Kidney (tissue), 14 donors: ENCODE results near the gene TNIP1. TPM values are rescaled to one million over a fixed set of nuclear protein-coding genes. Genes with fewer than 3 reads are reported as not detected.

ENCODE experiments used
- DNase-seq, 5 donors: peaks; one replicate each; pipeline ENCODE4 v3.0.0-alpha.2; 2013 to 2020
- FAIRE-seq: peaks from 2 replicates; lab custom pipeline; 2012; peaks lifted over from hg19 to GRCh38; lab: Jason Lieb, UNC
- H3K27ac ChIP-seq, 2 donors: one replicate each; pipeline ENCODE4 v1.7.0; 2013; ENCODE audit warnings: low read depth in 2 of 2, low read length in 2 of 2, inconsistent platforms in 1 of 2
- H3K27me3 ChIP-seq: one replicate; pipeline ENCODE4 v1.7.1; 2013; ENCODE audit warnings: low read length, inconsistent platforms; ENCODE audit not compliant: control insufficient read depth, insufficient read depth
- H3K36me3 ChIP-seq, 3 donors: one replicate each; pipeline versions ENCODE4 v1.7.0 to v1.7.1; 2013; ENCODE audit warnings: low read length in 3 of 3, control low read depth in 1 of 3, inconsistent platforms in 1 of 3; ENCODE audit not compliant: insufficient read depth in 3 of 3, control insufficient read depth in 2 of 3
- H3K4me1 ChIP-seq, 3 donors: one replicate each; pipeline versions ENCODE4 v1.7.0 to v1.7.1; 2013; ENCODE audit warnings: low read length in 3 of 3, inconsistent platforms in 1 of 3, low read depth in 1 of 3; ENCODE audit not compliant: control insufficient read depth in 2 of 3, insufficient read depth in 2 of 3
- H3K4me3 ChIP-seq, 3 donors: one replicate each; pipeline versions ENCODE4 v1.7.0 to v1.8.1; 2013; ENCODE audit warnings: low read length in 3 of 3, control low read depth in 1 of 3, inconsistent platforms in 1 of 3
- H3K9ac ChIP-seq, 3 donors: one replicate each; pipeline versions ENCODE4 v1.7.0 to v1.7.1; 2013; ENCODE audit warnings: low read length in 3 of 3, control low read depth in 1 of 3, inconsistent platforms in 1 of 3
- H3K9me3 ChIP-seq, 3 donors: one replicate each; pipeline versions ENCODE4 v1.7.0 to v1.7.1; 2013; ENCODE audit warnings: low read length in 3 of 3, control low read depth in 1 of 3, inconsistent platforms in 1 of 3; ENCODE audit not compliant: control insufficient read depth in 2 of 3, insufficient read depth in 1 of 3
- intact Hi-C: fragments of 100-400 bp; cut with DNase I; formaldehyde crosslinking; loops from one replicate; pipeline ENCODE4 v1.11.1; 2022
- polyA plus RNA-seq: library from polyadenylated mRNA; stranded (reverse); fragments of 350-450 nt; fragmentation: Illumina TruSeq; extraction: RNeasy Lipid Tissue Mini Kit (QIAGEN cat#74804); gene quantifications from one replicate; pipeline ENCODE4 v1.2.3, GENCODE V29; 2014; ENCODE audit warnings: low read depth, low replicate concordance; ENCODE audit not compliant: insufficient read depth
- total RNA-seq: library from RNA; stranded (reverse); fragmentation: NEBNext Ultra II Directional; extraction: Animal tissue kit (Norgen Biotek cat#: 25700); gene quantifications from one replicate; pipeline ENCODE4 v1.2.1, GENCODE V29; 2021
- TF ChIP-seq, protein P1 (sequence below): IDR thresholded peaks from 3 replicates; pipeline ENCODE4 v1.5.1; 2012; ENCODE audit warnings: mild to moderate bottlenecking, moderate library complexity, borderline replicate concordance; ENCODE audit not compliant: insufficient read depth; ENCODE audit errors: extremely low read depth
- donor health status: control.
- donor health status: control.
- donor health status: control.
- donor health status: control.
- donor health status: control.
- donor health status: DM: yes; HTN: yes; CAD: no.
- donor health status: Normal renal cell carcinoma (clear cell type).

The TNIP1 gene
- total and polyA plus RNA-seq, 2 donors from 2014 or later: 109 to 132 TPM

DNA sequence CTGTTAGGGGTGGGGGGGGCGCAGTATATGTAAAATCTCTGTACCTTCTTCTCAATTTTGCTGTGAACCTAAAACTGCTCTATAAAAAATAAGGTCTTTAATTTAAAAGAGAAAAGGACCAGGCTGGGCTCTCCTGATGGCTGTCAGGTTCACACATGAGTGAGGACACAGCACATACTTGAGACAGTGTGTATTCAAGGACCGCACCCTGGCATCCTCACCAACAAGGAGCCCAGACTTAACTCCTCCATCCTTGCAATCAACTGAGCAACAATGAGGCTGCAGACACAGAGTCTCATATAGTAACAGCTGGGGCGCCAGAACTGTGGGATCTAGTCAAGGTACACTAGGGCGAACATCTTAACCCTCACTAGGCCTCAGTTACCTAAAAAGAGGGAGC, 9.8 kb downstream of the TNIP1 start:
- H3K27ac ChIP-seq: no peak overlapping the region
- no peaks in the 10 kb centered on the region for H3K9me3 ChIP-seq
- peaks cover 0 to 74% (median 60%) of the 10 kb centered on the region in 3 donors for H3K4me1 ChIP-seq
- no peaks in the 10 kb centered on the region for H3K27me3 ChIP-seq
- peaks cover 0 to 18% (median 4%) of the 10 kb centered on the region in 3 donors for H3K36me3 ChIP-seq
- intact Hi-C loops: no loop called here
- H3K9ac ChIP-seq: peak overlapping the region in 1 of 3 donors; percentile 38
- DNase-seq (no peak), FAIRE-seq (no peak)
- TF ChIP-seq, protein P1, sequence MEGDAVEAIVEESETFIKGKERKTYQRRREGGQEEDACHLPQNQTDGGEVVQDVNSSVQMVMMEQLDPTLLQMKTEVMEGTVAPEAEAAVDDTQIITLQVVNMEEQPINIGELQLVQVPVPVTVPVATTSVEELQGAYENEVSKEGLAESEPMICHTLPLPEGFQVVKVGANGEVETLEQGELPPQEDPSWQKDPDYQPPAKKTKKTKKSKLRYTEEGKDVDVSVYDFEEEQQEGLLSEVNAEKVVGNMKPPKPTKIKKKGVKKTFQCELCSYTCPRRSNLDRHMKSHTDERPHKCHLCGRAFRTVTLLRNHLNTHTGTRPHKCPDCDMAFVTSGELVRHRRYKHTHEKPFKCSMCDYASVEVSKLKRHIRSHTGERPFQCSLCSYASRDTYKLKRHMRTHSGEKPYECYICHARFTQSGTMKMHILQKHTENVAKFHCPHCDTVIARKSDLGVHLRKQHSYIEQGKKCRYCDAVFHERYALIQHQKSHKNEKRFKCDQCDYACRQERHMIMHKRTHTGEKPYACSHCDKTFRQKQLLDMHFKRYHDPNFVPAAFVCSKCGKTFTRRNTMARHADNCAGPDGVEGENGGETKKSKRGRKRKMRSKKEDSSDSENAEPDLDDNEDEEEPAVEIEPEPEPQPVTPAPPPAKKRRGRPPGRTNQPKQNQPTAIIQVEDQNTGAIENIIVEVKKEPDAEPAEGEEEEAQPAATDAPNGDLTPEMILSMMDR: no peak
- no peak overlapping the region for H3K4me3 ChIP-seq

DNA sequence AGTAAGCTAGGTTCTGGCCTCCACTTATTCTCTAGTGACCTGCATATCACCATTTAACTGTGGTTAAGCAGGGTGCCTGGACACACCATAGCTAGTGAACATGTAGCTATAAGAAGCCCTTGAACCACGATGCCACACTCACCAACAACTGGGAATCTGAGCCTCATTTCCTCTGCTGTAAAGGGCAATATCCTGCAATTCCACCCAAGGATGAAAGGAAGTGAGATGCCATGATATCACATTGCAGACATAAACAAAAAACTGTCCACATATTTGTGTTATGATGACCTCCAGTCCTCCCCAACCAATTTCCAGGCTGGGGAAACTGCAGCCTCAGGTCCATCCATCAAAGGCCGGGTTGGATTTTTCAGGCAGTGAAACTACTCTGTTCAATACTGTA, 10.4 kb downstream of the TNIP1 start:
- no peaks in the 10 kb centered on the region for H3K27me3 ChIP-seq
- intact Hi-C loops: no loop called here
- no peaks in the 10 kb centered on the region for H3K9me3 ChIP-seq
- no peak overlapping the region for H3K4me3 ChIP-seq
- peaks cover 0 to 73% (median 57%) of the 10 kb centered on the region in 3 donors for H3K4me1 ChIP-seq
- peak overlapping the region; percentile 39 to 77 for H3K27ac ChIP-seq
- no peak for FAIRE-seq
- TF ChIP-seq, protein P1: no peak
- no peak for DNase-seq
- H3K9ac ChIP-seq: peak overlapping the region in 1 of 3 donors; percentile 67
- peaks cover 0 to 18% (median 4%) of the 10 kb centered on the region in 3 donors for H3K36me3 ChIP-seq

DNA sequence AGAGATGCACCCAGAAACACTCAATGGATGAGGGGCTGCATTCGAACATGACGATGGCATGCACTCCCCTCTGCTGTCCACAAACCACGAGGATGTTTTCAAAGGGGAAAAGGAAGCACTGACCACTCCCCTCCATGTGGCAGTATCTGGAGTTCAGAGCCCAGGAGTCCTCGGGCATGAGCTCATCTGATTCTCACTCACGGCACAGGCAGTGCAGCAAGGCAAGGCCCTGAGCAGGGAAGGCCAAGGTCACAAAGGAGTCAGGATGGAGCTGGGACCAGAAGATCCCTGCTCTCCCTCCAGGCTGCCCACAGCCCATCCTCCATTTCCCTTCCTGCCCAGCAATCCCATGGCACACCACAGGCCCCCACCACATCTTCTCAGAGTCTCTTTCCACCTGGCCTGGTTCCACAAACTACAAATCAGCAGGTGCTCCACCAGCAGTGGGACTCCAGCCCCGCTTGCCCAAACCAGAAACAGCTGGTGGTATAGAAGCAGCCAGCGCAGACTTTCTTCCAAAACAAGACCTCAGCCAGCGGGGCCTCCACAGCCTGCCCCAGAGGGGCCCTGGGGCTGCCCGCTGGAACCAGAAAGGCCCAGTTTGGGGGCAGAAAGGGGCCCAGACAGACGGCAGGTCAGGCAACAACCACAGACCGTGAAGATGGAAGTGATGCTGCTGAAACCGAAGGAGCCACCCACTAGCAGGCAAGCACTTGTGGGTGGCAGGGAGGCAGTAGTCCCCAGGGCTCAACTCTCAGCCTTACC, 12.2 kb downstream of the TNIP1 start:
- TF ChIP-seq, protein P1: no peak

More for the DNA sequence above, 12.2 kb downstream of the TNIP1 start:
- FAIRE-seq: no peak
- intact Hi-C loops: no loop called here
- Histone ChIP-seq H3K27ac (peak overlapping the region; percentile 87 to 88), H3K9me3 (no peaks in the 10 kb centered on the region), H3K9ac (peak overlapping the region in 2 of 3 donors; percentile 37 to 67), H3K4me1 (peaks cover 0 to 82% (median 70%) of the 10 kb centered on the region in 3 donors), H3K36me3 (peaks cover 0 to 24% (median 4%) of the 10 kb centered on the region in 3 donors), H3K27me3 (no peaks in the 10 kb centered on the region), H3K4me3 (peak overlapping the region in 1 of 3 donors; percentile 18)
- DNase-seq: no peak
